Measurements from ENCODE around the gene HYAL3. TPM values are rescaled to one million over a fixed set of nuclear protein-coding genes. Genes with fewer than 3 reads are reported as not detected.
A peak's percentile ranks its signal among the peaks of the same experiment; 100 is the strongest.
"Not testable (repeated sequence)": the region's sequence is repeated elsewhere in the genome, so short reads cannot be mapped to it uniquely, and the experiment has no call there.

The HYAL3 gene
- total RNA-seq, 2 donors from 2014 or later, result 0.35 to 1.4 TPM

GRCh38 chr3:50275141-50275995 lies 23.8 kb downstream of the HYAL3 start:
- H3K36me3 ChIP-seq, result peaks cover 6% of the 10 kb centered on the region
- no peak overlapping the region for H3K4me3 ChIP-seq
- no peaks in the 10 kb centered on the region for H3K9me3 ChIP-seq
- H3K4me1 ChIP-seq (ENCODE audit: control insufficient read depth in 1 of 2, low read depth in 2 of 2), result peaks cover 4 to 25% of the 10 kb centered on the region in 2 donors
- no peak overlapping the region for H3K27ac ChIP-seq
- TF ChIP-seq, protein P1, sequence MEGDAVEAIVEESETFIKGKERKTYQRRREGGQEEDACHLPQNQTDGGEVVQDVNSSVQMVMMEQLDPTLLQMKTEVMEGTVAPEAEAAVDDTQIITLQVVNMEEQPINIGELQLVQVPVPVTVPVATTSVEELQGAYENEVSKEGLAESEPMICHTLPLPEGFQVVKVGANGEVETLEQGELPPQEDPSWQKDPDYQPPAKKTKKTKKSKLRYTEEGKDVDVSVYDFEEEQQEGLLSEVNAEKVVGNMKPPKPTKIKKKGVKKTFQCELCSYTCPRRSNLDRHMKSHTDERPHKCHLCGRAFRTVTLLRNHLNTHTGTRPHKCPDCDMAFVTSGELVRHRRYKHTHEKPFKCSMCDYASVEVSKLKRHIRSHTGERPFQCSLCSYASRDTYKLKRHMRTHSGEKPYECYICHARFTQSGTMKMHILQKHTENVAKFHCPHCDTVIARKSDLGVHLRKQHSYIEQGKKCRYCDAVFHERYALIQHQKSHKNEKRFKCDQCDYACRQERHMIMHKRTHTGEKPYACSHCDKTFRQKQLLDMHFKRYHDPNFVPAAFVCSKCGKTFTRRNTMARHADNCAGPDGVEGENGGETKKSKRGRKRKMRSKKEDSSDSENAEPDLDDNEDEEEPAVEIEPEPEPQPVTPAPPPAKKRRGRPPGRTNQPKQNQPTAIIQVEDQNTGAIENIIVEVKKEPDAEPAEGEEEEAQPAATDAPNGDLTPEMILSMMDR (IDR thresholded peaks at IDR 0.05), result no peak
- ATAC-seq (ENCODE audit: insufficient number of reproducible peaks, low FRiP score, low read depth), result no peak
- DNase-seq (ENCODE audit: low spot score), result no peak
- no peaks in the 10 kb centered on the region for H3K27me3 ChIP-seq (replicated peaks; ENCODE audit: insufficient read depth)

DNA sequence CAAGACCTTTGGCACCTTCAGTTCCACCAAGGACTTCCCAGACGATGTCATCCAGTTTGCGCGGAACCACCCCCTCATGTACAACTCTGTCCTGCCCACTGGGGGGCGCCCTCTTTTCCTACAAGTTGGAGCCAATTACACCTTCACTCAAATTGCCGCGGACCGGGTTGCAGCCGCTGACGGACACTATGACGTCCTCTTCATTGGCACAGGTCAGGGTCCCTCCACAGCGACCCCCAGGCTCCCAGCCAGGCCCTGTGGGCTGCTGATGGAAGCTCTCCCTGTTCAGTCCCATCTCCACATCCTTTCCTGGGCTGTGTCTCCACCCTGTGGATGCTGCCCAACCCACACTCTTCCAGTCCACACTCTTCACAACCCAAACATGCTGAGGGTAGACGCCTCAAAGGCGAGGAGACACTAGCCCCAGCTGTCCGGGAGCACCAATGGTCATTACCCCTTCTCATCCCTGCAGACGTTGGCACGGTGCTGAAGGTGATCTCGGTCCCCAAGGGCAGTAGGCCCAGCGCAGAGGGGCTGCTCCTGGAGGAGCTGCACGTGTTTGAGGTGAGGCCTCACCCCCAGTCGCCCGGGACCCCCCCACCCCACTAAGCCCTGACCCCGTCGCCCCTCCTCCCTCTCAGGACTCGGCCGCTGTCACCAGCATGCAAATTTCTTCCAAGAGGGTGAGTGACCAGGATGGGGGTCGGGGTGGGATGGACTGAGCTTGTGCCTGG lies 24.7 kb downstream of the HYAL3 start:
- no peak overlapping the region for H3K27ac ChIP-seq
- no peak overlapping the region for H3K4me3 ChIP-seq
- peaks cover 6% of the 10 kb centered on the region for H3K36me3 ChIP-seq
- H3K4me1 ChIP-seq (ENCODE audit: control insufficient read depth in 1 of 2, low read depth in 2 of 2), result peaks cover 4 to 32% of the 10 kb centered on the region in 2 donors
- no peak for ATAC-seq (ENCODE audit: insufficient number of reproducible peaks, low FRiP score, low read depth)
- TF ChIP-seq, protein P1 (IDR thresholded peaks at IDR 0.05), result peak; percentile 59
- no peaks in the 10 kb centered on the region for H3K9me3 ChIP-seq
- H3K27me3 ChIP-seq (replicated peaks; ENCODE audit: insufficient read depth), result no peaks in the 10 kb centered on the region
- DNase-seq (ENCODE audit: low spot score), result no peak

DNA sequence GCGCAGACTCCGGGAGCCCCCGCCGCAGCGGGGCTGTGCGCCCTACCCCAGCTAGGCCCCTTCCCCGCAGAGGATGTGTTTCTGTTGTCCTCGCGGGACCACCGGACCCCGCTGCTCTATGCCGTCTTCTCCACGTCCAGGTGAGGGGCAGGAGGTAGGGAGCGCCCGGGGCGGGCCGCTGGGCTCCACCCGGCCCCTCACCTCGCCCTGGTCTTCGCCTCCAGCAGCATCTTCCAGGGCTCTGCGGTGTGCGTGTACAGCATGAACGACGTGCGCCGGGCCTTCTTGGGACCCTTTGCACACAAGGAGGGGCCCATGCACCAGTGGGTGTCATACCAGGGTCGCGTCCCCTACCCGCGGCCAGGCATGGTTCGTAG lies 25.5 kb downstream of the HYAL3 start:
- ATAC-seq (ENCODE audit: insufficient number of reproducible peaks, low FRiP score, low read depth), result no peak
- no peak for DNase-seq (ENCODE audit: low spot score)
- Histone ChIP-seq H3K27ac (no peak overlapping the region), H3K4me3 (no peak overlapping the region), H3K4me1 (ENCODE audit: control insufficient read depth in 1 of 2, low read depth in 2 of 2) (peaks cover 5 to 31% of the 10 kb centered on the region in 2 donors), H3K27me3 (replicated peaks; ENCODE audit: insufficient read depth) (no peaks in the 10 kb centered on the region), H3K9me3 (no peaks in the 10 kb centered on the region), H3K36me3 (peaks cover 6% of the 10 kb centered on the region)
- TF ChIP-seq, protein P1 (IDR thresholded peaks at IDR 0.05), result no peak

DNA sequence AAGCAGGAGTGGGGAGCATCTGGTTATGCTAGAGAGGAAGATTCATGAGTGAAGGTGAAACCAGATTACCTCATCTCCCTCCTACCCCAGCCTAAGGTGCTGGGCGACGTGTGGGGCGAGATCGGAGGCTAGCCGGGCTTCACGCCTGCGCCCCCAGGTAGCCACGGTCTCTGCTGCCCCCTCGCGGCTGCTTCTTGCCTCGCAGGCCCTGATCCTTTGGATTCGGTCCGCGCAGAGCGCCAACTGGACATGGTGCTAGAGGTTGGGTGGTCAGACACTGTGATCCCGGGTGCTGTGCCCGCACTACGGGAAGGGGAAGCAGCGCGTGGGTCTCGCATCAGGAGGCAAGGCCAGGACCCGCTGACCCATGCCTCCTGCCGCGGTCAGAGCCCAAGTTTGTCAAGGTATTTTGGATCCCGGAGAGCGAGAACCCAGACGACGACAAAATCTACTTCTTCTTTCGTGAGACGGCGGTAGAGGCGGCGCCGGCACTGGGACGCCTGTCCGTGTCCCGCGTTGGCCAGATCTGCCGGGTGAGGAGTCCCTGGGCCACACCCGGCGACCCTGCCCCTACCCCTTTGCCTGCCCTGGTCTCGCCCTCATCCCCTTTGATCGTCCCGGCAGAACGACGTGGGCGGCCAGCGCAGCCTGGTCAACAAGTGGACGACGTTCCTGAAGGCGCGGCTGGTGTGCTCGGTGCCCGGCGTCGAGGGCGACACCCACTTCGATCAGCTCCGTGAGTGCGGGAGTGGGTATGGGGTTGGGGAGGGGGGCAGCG lies 26.1 kb downstream of the HYAL3 start:
- Histone ChIP-seq H3K4me3 (peak overlapping the region; percentile 61), H3K4me1 (ENCODE audit: control insufficient read depth in 1 of 2, low read depth in 2 of 2) (peaks cover 7 to 33% of the 10 kb centered on the region in 2 donors)
- ATAC-seq (ENCODE audit: insufficient number of reproducible peaks, low FRiP score, low read depth), result no peak

GRCh38 chr3:50272538-50272910 lies 26.7 kb downstream of the HYAL3 start:
- H3K27ac ChIP-seq, result not testable (repeated sequence)
- peaks cover 7 to 39% of the 10 kb centered on the region in 2 donors for H3K4me1 ChIP-seq (ENCODE audit: control insufficient read depth in 1 of 2, low read depth in 2 of 2)

More for the DNA sequence above, 26.1 kb downstream of the HYAL3 start:
- DNase-seq (ENCODE audit: low spot score), result no peak
- H3K27ac ChIP-seq, result no peak overlapping the region
- TF ChIP-seq, protein P1 (IDR thresholded peaks at IDR 0.05), result peak; percentile 97
- H3K27me3 ChIP-seq (replicated peaks; ENCODE audit: insufficient read depth), result no peaks in the 10 kb centered on the region
- no peaks in the 10 kb centered on the region for H3K9me3 ChIP-seq
- peaks cover 6% of the 10 kb centered on the region for H3K36me3 ChIP-seq

More at GRCh38 chr3:50272538-50272910, 26.7 kb downstream of the HYAL3 start:
- H3K4me3 ChIP-seq; H3K36me3 ChIP-seq; H3K9me3 ChIP-seq; DNase-seq (ENCODE audit: low spot score); H3K27me3 ChIP-seq (replicated peaks; ENCODE audit: insufficient read depth); ATAC-seq (ENCODE audit: insufficient number of reproducible peaks, low FRiP score, low read depth): not testable (repeated sequence)

All from thoracic aorta (tissue), 2 donors.